Spleen (tissue), 11 donors: ENCODE results near the gene ZNF217. TPM values are rescaled to one million over a fixed set of nuclear protein-coding genes. Genes with fewer than 3 reads are reported as not detected.
"Not testable (repeated sequence)": the region's sequence is repeated elsewhere in the genome, so short reads cannot be mapped to it uniquely, and the experiment has no call there.

ENCODE experiments used
- DNase-seq: peaks from one replicate; pipeline ENCODE4 v3.0.0-alpha.2; 2020
- H3K27ac ChIP-seq, 8 donors: fragments of 200-600 bp; sonication (generic) in 7 of 8; 1 replicate in 4 of 8; 2 replicates in 4 of 8; pipeline versions ENCODE4 v1.5.0 to v1.8.0; 2016 to 2021; ENCODE audit warnings: inconsistent platforms in 4 of 8, mild to moderate bottlenecking in 4 of 8, moderate library complexity in 1 of 8
- H3K27me3 ChIP-seq, 7 donors: fragments of 200-600 bp; sonication (generic) in 6 of 7; replicated peaks in 1 of 7; 1 replicate in 4 of 7; 2 replicates in 3 of 7; pipeline versions ENCODE4 v1.5.0 to v1.8.0; 2016 to 2021; ENCODE audit warnings: inconsistent platforms in 3 of 7, mild to moderate bottlenecking in 1 of 7
- H3K36me3 ChIP-seq, 6 donors: fragments of 200-600 bp; sonication (generic) in 5 of 6; 1 replicate in 4 of 6; 2 replicates in 2 of 6; pipeline versions ENCODE4 v1.5.0 to v1.8.0; 2016 to 2021; ENCODE audit warnings: inconsistent platforms in 2 of 6
- H3K4me1 ChIP-seq, 6 donors: fragments of 200-600 bp; sonication (generic) in 5 of 6; 1 replicate in 3 of 6; 2 replicates in 3 of 6; pipeline versions ENCODE4 v1.5.0 to v1.8.0; 2016 to 2021; ENCODE audit warnings: inconsistent platforms in 3 of 6
- H3K4me3 ChIP-seq, 8 donors: fragments of 200-600 bp; sonication (generic) in 7 of 8; 1 replicate in 4 of 8; 2 replicates in 4 of 8; pipeline versions ENCODE4 v1.5.0 to v1.8.0; 2016 to 2021; ENCODE audit warnings: inconsistent platforms in 4 of 8, mild to moderate bottlenecking in 4 of 8, moderate library complexity in 2 of 8
- H3K9me3 ChIP-seq, 8 donors: fragments of 200-600 bp; sonication (generic) in 7 of 8; 1 replicate in 4 of 8; 2 replicates in 4 of 8; pipeline versions ENCODE4 v1.5.0 to v1.8.0; 2016 to 2021; ENCODE audit warnings: inconsistent platforms in 4 of 8
- CTCF ChIP-seq, 11 experiments: fragments of 200-600 bp in 7 of 11; fragments of 450-650 bp in 4 of 11; sonication (generic) in 4 of 11; IDR thresholded peaks in 8 of 11; conservative IDR thresholded peaks in 3 of 11; 1 replicate in 7 of 11; 2 replicates in 4 of 11; pipeline versions ENCODE4 v1.4.0 to v1.8.0; 2016 to 2021; ENCODE audit warnings: antibody characterized with exemption in 11 of 11, inconsistent platforms in 4 of 11, mild to moderate bottlenecking in 1 of 11
- POLR2A ChIP-seq, 3 donors: fragments of 450-650 bp; IDR thresholded peaks; one replicate each; pipeline ENCODE4 v1.5.1; 2017; ENCODE audit warnings: antibody characterized with exemption in 3 of 3, mild to moderate bottlenecking in 1 of 3
- POLR2AphosphoS5 ChIP-seq, 3 donors: sonication (generic); formaldehyde crosslinking; IDR thresholded peaks; one replicate each; pipeline ENCODE4 v1.5.1; 2017; ENCODE audit warnings: antibody characterized with exemption in 3 of 3
- WGBS, 5 donors: extraction: QIAGEN DNeasy Blood & Tissue Kit in 3 of 5; methylation state at CpG; one replicate each; pipeline versions ENCODE4 v1.1.5 to v1.1.7; 2013 to 2018; 5-methylcytosine and 5-hydroxymethylcytosine counted together
- intact Hi-C: fragments of 100-400 bp; cut with DNase I; formaldehyde crosslinking; loops from one replicate; pipeline ENCODE4 v1.15.0; 2023; ENCODE audit warnings: low total_unique reads
- polyA plus RNA-seq, 3 donors: library from polyadenylated mRNA; stranded (reverse); fragments of 200-250 nt; gene quantifications; one replicate each; pipeline ENCODE4 v1.2.1, GENCODE V29; 2013
- total RNA-seq, 7 donors: library from RNA; depleted of rRNA in 3 of 7; stranded (reverse); fragments of >200 nt in 3 of 7; fragmentation: NEBNext Ultra II Directional in 4 of 7; extraction: Animal tissue kit (Norgen Biotek cat#: 25700) in 4 of 7; gene quantifications; one replicate each; pipeline versions ENCODE4 v1.1.0 to v1.2.1, GENCODE V29; 2016 to 2021
- donor health status: healthy with polysubstance abuse.
- donor health status: DM: no; HTN: no; CAD: no; lungs with moderate emphysema.
- donor health status: DM: no; HTN: no; CAD: no.
- donor health status: Bipolar disorder and iron deficiency.
- donor health status: healthy.
- donor health status: DM: no; HTN: no; CAD: no.
- donor health status: DM: yes; HTN: yes; CAD: no.

Gene ZNF217
- total and polyA plus RNA-seq, 10 donors, result 15.1 to 90.1 (median 74.1) TPM

- TF ChIP-seq POLR2AphosphoS5 (IDR thresholded peaks at IDR 0.05), result peak in 1 of 3 donors; percentile 18
- H3K4me1 ChIP-seq, result peaks cover 25 to 69% (median 51%) of the 10 kb centered on the region in 6 donors
- H3K9me3 ChIP-seq, DNase-seq, H3K36me3 ChIP-seq, intact Hi-C loops, H3K27me3 ChIP-seq: not testable (repeated sequence)
- H3K27ac ChIP-seq, result peak overlapping the region; percentile 99 to 100 (median 100)
- H3K4me3 ChIP-seq, result peak overlapping the region in 7 of 8 donors; percentile 5 to 87 (median 21)
- 5 to 10% (median 7%) methylated on average over 12 of the region's 12 CpGs for WGBS, 5 donors
Measured at GRCh38 chr20:53589321-53590065, 4.1 kb downstream of the ZNF217 start.

GRCh38 chr20:53587157-53587703, 6.4 kb downstream of the ZNF217 start:
- H3K27me3 ChIP-seq, H3K9me3 ChIP-seq, intact Hi-C loops, DNase-seq, H3K36me3 ChIP-seq: not testable (repeated sequence)
- peak overlapping the region in 1 of 8 donors; percentile 45 for H3K4me3 ChIP-seq
- 80 to 94% (median 90%) methylated on average over 1 of the region's 1 CpG for WGBS, 5 donors
- peak overlapping the region; percentile 51 to 100 (median 100) for H3K27ac ChIP-seq
- peaks cover 41 to 92% (median 72%) of the 10 kb centered on the region in 6 donors for H3K4me1 ChIP-seq

DNA sequence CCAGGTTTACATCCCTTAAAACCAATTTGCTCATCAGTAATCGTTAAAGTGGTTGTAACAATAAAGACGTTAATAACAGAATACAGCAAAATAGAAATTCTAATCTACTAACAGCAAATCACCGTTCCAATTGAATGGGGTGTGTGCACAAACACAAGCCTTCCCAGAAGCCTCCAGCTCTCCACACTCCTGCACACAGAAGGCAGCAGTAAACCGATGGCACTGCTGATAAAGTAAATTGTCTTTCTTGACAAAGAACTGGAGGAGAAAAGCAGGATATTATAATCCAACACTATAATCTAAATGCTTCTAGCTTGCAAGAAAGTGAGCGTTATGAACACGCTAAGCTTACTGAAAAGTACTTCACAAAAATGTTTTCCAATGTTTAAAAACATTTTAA, 7.0 kb downstream of the ZNF217 start:
- intact Hi-C loops, result no loop called here
- peak overlapping the region; percentile 51 to 100 (median 100) for H3K27ac ChIP-seq
- TF ChIP-seq CTCF (IDR thresholded peaks at IDR 0.05 in 8 of 11, conservative IDR thresholded peaks at IDR 0.05 in 3 of 11), result no peak
- no peak for TF ChIP-seq POLR2AphosphoS5 (IDR thresholded peaks at IDR 0.05)
- no peak for TF ChIP-seq POLR2A (IDR thresholded peaks at IDR 0.05)
- H3K27me3 ChIP-seq, result no peaks in the 10 kb centered on the region
- H3K9me3 ChIP-seq, result no peaks in the 10 kb centered on the region
- H3K36me3 ChIP-seq, result peaks cover 0 to 13% (median 11%) of the 10 kb centered on the region in 6 donors
- H3K4me3 ChIP-seq, result peak overlapping the region in 1 of 8 donors; percentile 45
- 32 to 44% (median 39%) methylated on average over 6 of the region's 6 CpGs for WGBS, 5 donors
- H3K4me1 ChIP-seq, result peaks cover 46 to 97% (median 78%) of the 10 kb centered on the region in 6 donors
- DNase-seq, result no peak

DNA sequence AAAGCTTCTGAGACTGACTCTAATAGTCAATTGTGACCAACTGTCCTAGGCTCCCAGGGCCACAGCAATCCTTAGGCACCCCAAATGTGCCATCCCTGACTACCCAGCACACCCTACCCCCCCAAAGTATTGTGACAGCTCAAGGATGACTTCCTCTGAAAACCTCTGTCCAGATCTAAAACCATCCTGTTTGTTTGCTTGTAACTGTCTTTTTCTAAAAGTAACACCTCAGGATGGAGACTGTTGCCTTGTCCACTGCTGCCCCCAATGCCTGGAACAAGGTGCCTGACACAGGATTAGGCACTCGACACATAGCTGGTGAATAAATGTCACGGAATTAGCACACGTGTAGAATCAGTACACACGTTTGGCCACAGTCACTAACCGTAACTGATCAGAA, 7.7 kb downstream of the ZNF217 start:
- Histone ChIP-seq H3K4me3 (peak overlapping the region in 1 of 8 donors; percentile 45), H3K27ac (peak overlapping the region; percentile 51 to 100 (median 100))

GRCh38 chr20:53585004-53585569, 8.6 kb downstream of the ZNF217 start:
- DNase-seq, H3K27me3 ChIP-seq, intact Hi-C loops, H3K9me3 ChIP-seq: not testable (repeated sequence)
- Histone ChIP-seq H3K4me1 (peaks cover 60 to 98% (median 88%) of the 10 kb centered on the region in 6 donors), H3K4me3 (peak overlapping the region in 1 of 8 donors; percentile 45), H3K36me3 (peaks cover 0 to 29% (median 20%) of the 10 kb centered on the region in 6 donors), H3K27ac (peak overlapping the region in 7 of 8 donors; percentile 70 to 100 (median 100))
- WGBS, 5 donors, result 56 to 69% (median 63%) methylated on average over 6 of the region's 6 CpGs

More for the DNA sequence above, 7.7 kb downstream of the ZNF217 start:
- 48 to 69% (median 51%) methylated on average over 5 of the region's 5 CpGs for WGBS, 5 donors
- H3K9me3 ChIP-seq, DNase-seq, H3K27me3 ChIP-seq, intact Hi-C loops: not testable (repeated sequence)
- H3K4me1 ChIP-seq, result peaks cover 53 to 98% (median 86%) of the 10 kb centered on the region in 6 donors
- H3K36me3 ChIP-seq, result peaks cover 0 to 21% (median 17%) of the 10 kb centered on the region in 6 donors

DNA sequence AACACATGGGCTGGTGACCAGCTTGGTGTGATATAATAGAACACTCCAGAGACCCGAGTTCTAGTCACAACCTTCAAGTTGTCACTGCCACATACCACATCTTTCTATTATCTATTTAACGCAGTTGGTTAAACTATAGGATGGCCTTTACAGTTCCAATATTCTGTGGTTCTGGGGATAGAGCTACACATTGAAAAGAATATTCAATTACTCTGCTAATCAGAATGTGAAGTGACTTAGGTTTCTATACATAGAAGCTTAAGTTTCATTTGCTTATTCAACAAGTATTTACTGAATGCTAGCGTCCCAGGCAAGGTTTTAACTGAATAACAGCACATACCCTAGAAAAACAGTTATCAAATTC, 9.1 kb downstream of the ZNF217 start:
- DNase-seq, H3K27me3 ChIP-seq, intact Hi-C loops, H3K4me3 ChIP-seq, H3K9me3 ChIP-seq: not testable (repeated sequence)
- WGBS, 5 donors, result 40 to 65% (median 51%) methylated on average over 3 of the region's 3 CpGs
- H3K36me3 ChIP-seq, result peaks cover 0 to 33% (median 20%) of the 10 kb centered on the region in 6 donors
- peak overlapping the region in 7 of 8 donors; percentile 27 to 100 (median 99) for H3K27ac ChIP-seq
- H3K4me1 ChIP-seq, result peaks cover 63 to 98% (median 88%) of the 10 kb centered on the region in 6 donors

- Histone ChIP-seq H3K4me3 (peak overlapping the region in 1 of 8 donors; percentile 30), H3K36me3 (peaks cover 0 to 33% (median 20%) of the 10 kb centered on the region in 6 donors), H3K4me1 (peaks cover 69 to 98% (median 91%) of the 10 kb centered on the region in 6 donors), H3K27ac (peak overlapping the region; percentile 27 to 100 (median 99))
- intact Hi-C loops, DNase-seq, H3K27me3 ChIP-seq, H3K9me3 ChIP-seq: not testable (repeated sequence)
- 30 to 37% (median 32%) methylated on average over 3 of the region's 3 CpGs for WGBS, 5 donors
Measured at GRCh38 chr20:53583660-53584549, 9.7 kb downstream of the ZNF217 start.
